Ovary (tissue), 3 donors: Measurements from ENCODE around the gene MUC5AC.

Experiments used
- CTCF ChIP-seq, 3 donors: fragments of 450-650 bp in 2 of 3; fragments of 200-600 bp in 1 of 3; IDR thresholded peaks; one replicate each; pipeline versions ENCODE4 v1.5.1 to v1.8.0; 2016 to 2022; ENCODE audit warnings: antibody characterized with exemption in 3 of 3, mild to moderate bottlenecking in 1 of 3
- EP300 ChIP-seq: sonication (generic); formaldehyde crosslinking; IDR thresholded peaks from one replicate; pipeline ENCODE4 v1.6.1; 2017; ENCODE audit warnings: antibody characterized with exemption
- POLR2A ChIP-seq: fragments of 450-650 bp; IDR thresholded peaks from one replicate; pipeline ENCODE4 v1.6.1; 2017; ENCODE audit warnings: antibody characterized with exemption, mild to moderate bottlenecking, moderate library complexity
- donor health status: DM: no; HTN: no; CAD: no.

- TF ChIP-seq CTCF (IDR thresholded peaks at IDR 0.05) (no peak), POLR2A (no peak), EP300 (no peak)
These were observed 18.2 kb upstream of the MUC5AC start for GRCh38 chr11:1139441-1140083.
